Suprapubic skin (tissue), 4 donors: ENCODE data around the gene KCNIP3. TPM values are rescaled to one million over a fixed set of nuclear protein-coding genes. Genes with fewer than 3 reads are reported as not detected.

ENCODE experiments used
- DNase-seq, 2 donors: peaks; one replicate each; pipeline ENCODE4 v3.0.0-alpha.2; 2019; ENCODE audit warnings: low spot score in 2 of 2
- H3K27ac ChIP-seq: fragments of 200-600 bp; sonication (generic); one replicate; pipeline ENCODE4 v1.5.1; 2019
- H3K27me3 ChIP-seq: fragments of 200-600 bp; sonication (generic); one replicate; pipeline ENCODE4 v1.5.1; 2019
- H3K36me3 ChIP-seq: fragments of 200-600 bp; sonication (generic); one replicate; pipeline ENCODE4 v1.5.1; 2019
- H3K4me1 ChIP-seq: fragments of 200-600 bp; sonication (generic); one replicate; pipeline ENCODE4 v1.5.1; 2019
- H3K4me3 ChIP-seq: fragments of 200-600 bp; sonication (generic); one replicate; pipeline ENCODE4 v1.5.1; 2019; ENCODE audit warnings: mild to moderate bottlenecking
- H3K9me3 ChIP-seq: fragments of 200-600 bp; sonication (generic); one replicate; pipeline ENCODE4 v1.5.1; 2019
- CTCF ChIP-seq, 2 donors: fragments of 200-600 bp in 1 of 2; fragments of 450-650 bp in 1 of 2; sonication (generic) in 1 of 2; IDR thresholded peaks; one replicate each; pipeline ENCODE4 v1.5.1; 2016 to 2019; ENCODE audit warnings: antibody characterized with exemption in 2 of 2, mild to moderate bottlenecking in 1 of 2, moderate library complexity in 1 of 2
- EP300 ChIP-seq: sonication (generic); formaldehyde crosslinking; IDR thresholded peaks from one replicate; pipeline ENCODE4 v1.6.1; 2017; ENCODE audit warnings: antibody characterized with exemption
- POLR2A ChIP-seq, 2 donors: fragments of 450-650 bp; IDR thresholded peaks; one replicate each; pipeline ENCODE4 v1.6.1; 2017; ENCODE audit warnings: antibody characterized with exemption in 2 of 2, mild to moderate bottlenecking in 2 of 2, moderate library complexity in 2 of 2
- POLR2AphosphoS5 ChIP-seq, 3 donors: sonication (generic); formaldehyde crosslinking; IDR thresholded peaks; one replicate each; pipeline ENCODE4 v1.6.1; 2017; ENCODE audit warnings: antibody characterized with exemption in 3 of 3
- WGBS: methylation state at CpG from one replicate; pipeline ENCODE4 v1.1.5; 2018; 5-methylcytosine and 5-hydroxymethylcytosine counted together
- total RNA-seq, 4 donors: library from RNA; depleted of rRNA; stranded (reverse); fragments of >200 nt; gene quantifications; one replicate each; pipeline ENCODE4 v1.1.0, GENCODE V29; 2016

Gene KCNIP3
- total RNA-seq, 4 donors from 2014 or later: 7.1 to 21.6 (median 13.6) TPM

GRCh38 chr2:95289253-95289652 is 7.9 kb upstream of the KCNIP3 start:
- Histone ChIP-seq H3K27me3 (no peaks in the 10 kb centered on the region), H3K4me3 (no peak overlapping the region), H3K36me3 (peaks cover 43% of the 10 kb centered on the region), H3K27ac (no peak overlapping the region), H3K9me3 (no peaks in the 10 kb centered on the region), H3K4me1 (no peaks in the 10 kb centered on the region)
- DNase-seq: no peak
- TF ChIP-seq CTCF (IDR thresholded peaks at IDR 0.05): no peak
- TF ChIP-seq EP300: no peak
- no peak for TF ChIP-seq POLR2AphosphoS5 (IDR thresholded peaks at IDR 0.05)
- TF ChIP-seq POLR2A (IDR thresholded peaks at IDR 0.05): no peak
- 74% methylated on average over 7 of the region's 7 CpGs for WGBS

GRCh38 chr2:95291222-95291621 is 5.9 kb upstream of the KCNIP3 start:
- no peak overlapping the region for H3K4me3 ChIP-seq
- H3K9me3 ChIP-seq: no peaks in the 10 kb centered on the region
- no peaks in the 10 kb centered on the region for H3K4me1 ChIP-seq
- H3K27me3 ChIP-seq: no peaks in the 10 kb centered on the region
- DNase-seq: no peak
- H3K27ac ChIP-seq: no peak overlapping the region
- TF ChIP-seq POLR2A (IDR thresholded peaks at IDR 0.05) (no peak), EP300 (no peak), POLR2AphosphoS5 (IDR thresholded peaks at IDR 0.05) (no peak), CTCF (IDR thresholded peaks at IDR 0.05) (no peak)
- H3K36me3 ChIP-seq: peaks cover 39% of the 10 kb centered on the region

GRCh38 chr2:95292623-95293260 is 4.4 kb upstream of the KCNIP3 start:
- H3K27ac ChIP-seq: no peak overlapping the region
- no peak for TF ChIP-seq CTCF (IDR thresholded peaks at IDR 0.05)
- TF ChIP-seq POLR2AphosphoS5 (IDR thresholded peaks at IDR 0.05): no peak
- TF ChIP-seq EP300: no peak
- TF ChIP-seq POLR2A (IDR thresholded peaks at IDR 0.05): no peak
- no peaks in the 10 kb centered on the region for H3K9me3 ChIP-seq
- no peak for DNase-seq
- H3K4me3 ChIP-seq: no peak overlapping the region
- WGBS: 68% methylated on average over 6 of the region's 9 CpGs
- peaks cover 3% of the 10 kb centered on the region for H3K27me3 ChIP-seq
- H3K36me3 ChIP-seq: peaks cover 26% of the 10 kb centered on the region
- peaks cover 6% of the 10 kb centered on the region for H3K4me1 ChIP-seq

GRCh38 chr2:95294579-95295250 is 2.4 kb upstream of the KCNIP3 start:
- no peak for DNase-seq
- Histone ChIP-seq H3K4me1 (peaks cover 6% of the 10 kb centered on the region), H3K36me3 (peaks cover 6% of the 10 kb centered on the region), H3K9me3 (no peaks in the 10 kb centered on the region), H3K27me3 (peaks cover 3% of the 10 kb centered on the region), H3K27ac (no peak overlapping the region), H3K4me3 (no peak overlapping the region)
- 90% methylated on average over 19 of the region's 19 CpGs for WGBS
- TF ChIP-seq CTCF (IDR thresholded peaks at IDR 0.05) (no peak), POLR2A (IDR thresholded peaks at IDR 0.05) (no peak), EP300 (no peak), POLR2AphosphoS5 (IDR thresholded peaks at IDR 0.05) (no peak)

GRCh38 chr2:95295376-95295775 is 1.8 kb upstream of the KCNIP3 start:
- H3K36me3 ChIP-seq: no peaks in the 10 kb centered on the region
- H3K4me3 ChIP-seq: no peak overlapping the region
- H3K27me3 ChIP-seq: peaks cover 3% of the 10 kb centered on the region
- no peak overlapping the region for H3K27ac ChIP-seq
- H3K4me1 ChIP-seq: peaks cover 9% of the 10 kb centered on the region
- H3K9me3 ChIP-seq: no peaks in the 10 kb centered on the region
- DNase-seq: no peak
- 88% methylated on average over 6 of the region's 6 CpGs for WGBS
- no peak for TF ChIP-seq POLR2AphosphoS5 (IDR thresholded peaks at IDR 0.05)
- TF ChIP-seq EP300: no peak
- TF ChIP-seq CTCF (IDR thresholded peaks at IDR 0.05): no peak
- no peak for TF ChIP-seq POLR2A (IDR thresholded peaks at IDR 0.05)
